Activated naive CD8-positive, alpha-beta T cell treated with anti-CD3 and anti-CD28 coated beads, Interleukin-2, amount 10 ng/mL, durations not matched to agents 7 days and 5 days (primary cell): ENCODE measurements around the gene TSPEAR. TPM values are rescaled to one million over a fixed set of nuclear protein-coding genes. Genes with fewer than 3 reads are reported as not detected.

Experiments
- ATAC-seq: fragments of 150-1000 bp; cut with Tn5 transposase; one replicate; pipeline ENCODE4 v1.10.0; 2021; ENCODE audit warnings: low read depth, moderate library complexity
- POLR2A ChIA-PET: fragments of 350-600 bp; sonication (Branson Sonifier 250); formaldehyde crosslinking; loops from one replicate; lab custom pipeline; 2021; ENCODE audit warnings: antibody characterized with exemption; lab: Charles Lee
- DNase-seq: peaks from one replicate; pipeline ENCODE4 v3.0.0; 2021
- H3K27ac Mint-ChIP-seq: one replicate; pipeline ENCODE4 v1.8.0; 2022; ENCODE audit warnings: mild to moderate bottlenecking, mixed read lengths
- H3K27me3 Mint-ChIP-seq: one replicate; pipeline ENCODE4 v1.8.0; 2022; ENCODE audit warnings: mild to moderate bottlenecking, moderate library complexity, mixed read lengths
- H3K36me3 Mint-ChIP-seq: one replicate; pipeline ENCODE4 v1.8.0; 2021; ENCODE audit warnings: mild to moderate bottlenecking, mixed read lengths
- H3K4me1 Mint-ChIP-seq: one replicate; pipeline ENCODE4 v1.8.0; 2021; ENCODE audit warnings: mixed read lengths
- H3K4me3 Mint-ChIP-seq: one replicate; pipeline ENCODE4 v1.8.0; 2022; ENCODE audit warnings: mild to moderate bottlenecking, moderate library complexity, mixed read lengths
- H3K9me3 Mint-ChIP-seq: one replicate; pipeline ENCODE4 v1.8.0; 2021; ENCODE audit warnings: mixed read lengths
- total RNA-seq, 2 experiments: library from RNA; stranded (reverse); gene quantifications; one replicate each; pipeline ENCODE4 v1.2.3, GENCODE V29; 2021

The TSPEAR gene
- total RNA-seq, 2 experiments from 2014 or later = not detected

DNA sequence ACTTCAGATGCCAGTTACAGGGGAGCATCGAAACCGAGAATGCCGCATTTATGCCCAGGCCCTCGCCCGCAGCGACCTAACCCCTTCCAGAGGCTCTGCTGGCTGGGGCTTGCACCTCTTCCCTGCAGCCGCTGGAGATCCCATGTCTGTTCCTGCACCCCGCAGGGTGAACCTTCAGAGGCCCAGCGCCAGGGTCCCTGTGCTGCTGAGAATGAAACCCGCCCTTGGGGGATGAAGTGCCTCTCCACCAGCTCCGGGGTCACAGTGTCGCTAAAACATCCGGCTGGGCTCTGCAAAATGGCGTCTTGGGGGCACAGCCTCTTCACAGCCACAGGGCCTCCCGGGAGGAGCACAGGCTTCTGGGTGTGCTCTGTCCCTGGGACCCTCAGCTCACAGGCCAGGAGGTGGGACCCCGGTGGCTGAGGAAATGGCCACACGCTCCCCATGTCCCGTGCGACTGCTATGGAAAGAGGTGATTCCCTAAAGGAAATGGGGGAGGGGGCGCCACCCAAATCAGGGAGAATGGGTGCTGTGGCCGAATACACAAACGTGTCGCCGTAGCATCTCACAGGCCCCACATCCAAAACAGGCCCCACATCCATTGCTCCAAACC, 39.9 kb upstream of the TSPEAR start:
- H3K4me3 Mint-ChIP-seq = no peak overlapping the region
- no peak for ATAC-seq
- no peak overlapping the region for H3K27ac Mint-ChIP-seq
- H3K36me3 Mint-ChIP-seq = no peaks in the 10 kb centered on the region
- DNase-seq = no peak
- peaks cover 11% of the 10 kb centered on the region for H3K27me3 Mint-ChIP-seq
- POLR2A ChIA-PET = no interaction called here
- H3K9me3 Mint-ChIP-seq = no peaks in the 10 kb centered on the region
- no peaks in the 10 kb centered on the region for H3K4me1 Mint-ChIP-seq

- no peak overlapping the region for H3K27ac Mint-ChIP-seq
- POLR2A ChIA-PET = no interaction called here
- H3K27me3 Mint-ChIP-seq = peaks cover 11% of the 10 kb centered on the region
- H3K36me3 Mint-ChIP-seq = no peaks in the 10 kb centered on the region
- no peak for DNase-seq
- ATAC-seq = no peak
- H3K4me3 Mint-ChIP-seq = no peak overlapping the region
- no peaks in the 10 kb centered on the region for H3K4me1 Mint-ChIP-seq
- no peaks in the 10 kb centered on the region for H3K9me3 Mint-ChIP-seq
Observed at GRCh38 chr21:44750675-44751025, 39.3 kb upstream of the TSPEAR start.

DNA sequence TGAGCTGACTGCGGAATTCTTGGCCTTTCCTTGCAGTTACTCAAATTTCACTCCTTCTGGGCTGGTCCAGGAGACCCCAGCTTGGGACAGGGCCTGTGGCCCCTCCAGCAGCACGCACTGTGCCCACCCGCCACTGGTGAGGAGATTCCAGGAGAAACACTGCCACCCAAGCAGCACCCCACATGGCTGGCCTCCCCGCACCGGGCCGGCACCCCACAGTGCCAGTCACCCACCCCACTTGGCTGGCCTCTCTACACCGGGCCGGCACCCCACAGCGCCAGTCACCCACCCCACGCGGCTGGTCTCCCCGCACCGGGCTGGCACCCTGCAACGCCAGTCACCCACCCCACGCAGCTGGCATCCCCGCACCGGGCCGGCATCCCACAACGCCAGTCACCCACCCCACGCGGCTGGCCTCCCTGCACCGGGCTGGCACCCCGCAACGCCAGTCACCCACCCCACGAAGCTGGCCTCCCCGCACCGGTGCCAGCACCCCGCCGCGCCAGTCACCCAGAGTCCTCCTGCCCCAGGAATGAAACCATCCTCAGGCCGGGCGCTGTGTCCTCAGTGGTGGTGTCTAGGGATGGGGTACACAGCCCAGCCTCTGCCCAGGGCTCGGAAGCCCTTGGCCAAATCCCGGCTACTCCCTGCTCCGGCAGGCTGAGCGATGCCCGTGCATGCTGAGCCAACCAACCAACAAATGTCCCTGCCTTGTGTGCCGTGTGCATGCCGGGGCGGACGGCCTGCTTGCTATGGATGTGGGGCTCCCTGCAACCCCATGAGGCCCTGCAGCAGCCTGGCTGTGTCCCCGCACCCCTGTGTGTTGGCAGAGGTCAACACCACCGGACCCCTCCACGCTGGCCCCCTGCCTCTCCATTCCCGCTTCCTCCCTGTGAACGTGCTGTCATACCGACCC, 38.6 kb upstream of the TSPEAR start:
- ATAC-seq (no peak), DNase-seq (no peak)
- peaks cover 11% of the 10 kb centered on the region for H3K27me3 Mint-ChIP-seq
- H3K27ac Mint-ChIP-seq = no peak overlapping the region
- H3K9me3 Mint-ChIP-seq = no peaks in the 10 kb centered on the region
- H3K36me3 Mint-ChIP-seq = no peaks in the 10 kb centered on the region
- POLR2A ChIA-PET = no interaction called here
- no peak overlapping the region for H3K4me3 Mint-ChIP-seq
- H3K4me1 Mint-ChIP-seq = no peaks in the 10 kb centered on the region

DNA sequence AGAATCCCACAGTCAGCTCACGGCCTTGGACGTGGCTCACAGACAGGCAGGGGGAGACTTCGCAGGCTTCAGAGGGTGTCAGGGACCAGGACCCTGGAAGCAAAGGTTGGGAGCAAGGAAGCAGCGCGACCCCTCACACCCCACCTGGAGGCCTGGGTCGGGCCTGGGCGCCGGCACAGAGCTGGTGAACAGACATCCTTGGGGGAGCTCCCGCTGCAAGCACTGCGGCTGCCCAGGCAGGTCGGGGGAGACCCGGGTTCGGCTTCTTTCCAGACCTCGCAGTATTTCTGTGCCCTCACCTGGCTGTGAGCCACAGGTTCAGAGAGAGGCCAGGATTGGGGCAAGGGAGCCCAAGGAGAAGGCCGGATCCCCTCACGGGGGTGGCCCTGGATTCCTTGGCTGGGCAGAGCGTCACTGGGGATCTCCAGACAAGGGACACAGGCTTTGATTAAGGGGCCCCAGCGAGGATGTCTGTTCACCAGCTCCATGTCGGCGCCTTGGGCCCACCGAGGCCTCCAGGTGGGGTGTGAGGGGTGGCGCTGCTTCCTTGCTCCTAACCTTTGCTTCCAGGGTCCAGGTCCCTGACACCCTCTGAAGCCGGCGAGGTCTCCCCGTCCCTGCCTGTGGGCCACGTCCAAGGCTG, 37.9 kb upstream of the TSPEAR start:
- Mint-ChIP-seq H3K27me3 (peaks cover 11% of the 10 kb centered on the region), H3K9me3 (no peaks in the 10 kb centered on the region), H3K36me3 (no peaks in the 10 kb centered on the region), H3K4me1 (no peaks in the 10 kb centered on the region), H3K27ac (no peak overlapping the region), H3K4me3 (no peak overlapping the region)
- DNase-seq (no peak), ATAC-seq (no peak)
- POLR2A ChIA-PET = no interaction called here

GRCh38 chr21:44748621-44749020, 37.2 kb upstream of the TSPEAR start:
- Mint-ChIP-seq H3K4me1 (no peaks in the 10 kb centered on the region), H3K27me3 (peaks cover 11% of the 10 kb centered on the region), H3K4me3 (no peak overlapping the region), H3K9me3 (no peaks in the 10 kb centered on the region), H3K27ac (no peak overlapping the region), H3K36me3 (no peaks in the 10 kb centered on the region)
- POLR2A ChIA-PET = no interaction called here
- DNase-seq = no peak
- no peak for ATAC-seq

DNA sequence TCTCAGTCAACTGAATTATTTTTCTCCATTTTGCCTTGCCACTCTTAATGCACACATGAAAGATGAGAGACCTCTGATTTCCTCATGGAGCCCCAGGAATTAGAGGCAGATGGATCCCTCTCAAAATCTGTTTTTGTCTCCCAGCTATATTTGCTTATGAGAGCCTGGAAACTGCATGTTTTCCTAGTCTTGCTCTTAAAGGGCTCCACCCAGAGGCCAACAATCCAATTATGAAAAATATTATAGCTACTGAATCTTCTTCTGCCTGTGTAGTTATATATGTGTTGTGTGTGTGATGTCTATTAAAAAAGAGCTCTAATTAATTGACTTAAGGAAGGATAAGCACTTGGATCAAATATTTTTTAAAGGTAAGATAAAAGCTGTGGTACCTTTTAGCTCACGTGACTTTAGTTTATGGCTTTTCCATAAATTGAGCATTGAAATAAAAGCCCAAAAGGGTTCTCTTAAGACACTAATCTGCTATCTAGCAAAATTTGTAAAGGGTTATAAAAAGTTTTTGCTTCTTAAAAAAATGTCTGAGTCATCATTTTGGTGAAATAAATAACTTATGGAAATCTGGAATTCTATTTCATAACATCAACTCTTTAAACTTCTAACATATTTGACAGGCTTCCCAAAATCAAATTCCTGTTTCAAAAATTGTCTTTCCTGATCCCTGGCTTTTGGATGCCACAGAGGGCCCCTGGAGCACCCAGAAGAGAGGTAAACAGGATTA, 31.2 kb upstream of the TSPEAR start:
- no peaks in the 10 kb centered on the region for H3K4me1 Mint-ChIP-seq
- H3K4me3 Mint-ChIP-seq = no peak overlapping the region
- ATAC-seq = no peak
- no peak for DNase-seq
- H3K27ac Mint-ChIP-seq = no peak overlapping the region
- POLR2A ChIA-PET = interaction anchor here (0.6 kb wide), 1 partner anchor 295 kb away, joined by 5 read pairs; no protein-coding TSS in a partner anchor
- peaks cover 4% of the 10 kb centered on the region for H3K27me3 Mint-ChIP-seq
- peaks cover 7% of the 10 kb centered on the region for H3K9me3 Mint-ChIP-seq
- peaks cover 2% of the 10 kb centered on the region for H3K36me3 Mint-ChIP-seq

GRCh38 chr21:44741921-44742320, 30.5 kb upstream of the TSPEAR start:
- Mint-ChIP-seq H3K4me1 (no peaks in the 10 kb centered on the region), H3K36me3 (peaks cover 2% of the 10 kb centered on the region), H3K9me3 (peaks cover 11% of the 10 kb centered on the region), H3K4me3 (no peak overlapping the region), H3K27ac (no peak overlapping the region), H3K27me3 (peaks cover 7% of the 10 kb centered on the region)
- ATAC-seq = no peak
- no peak for DNase-seq
- POLR2A ChIA-PET = interaction anchor here (0.6 kb wide), 1 partner anchor 294 kb away, joined by 5 read pairs; no protein-coding TSS in a partner anchor

- peaks cover 2% of the 10 kb centered on the region for H3K36me3 Mint-ChIP-seq
- ATAC-seq (no peak), DNase-seq (no peak)
- peaks cover 7% of the 10 kb centered on the region for H3K27me3 Mint-ChIP-seq
- H3K27ac Mint-ChIP-seq = no peak overlapping the region
- peaks cover 11% of the 10 kb centered on the region for H3K9me3 Mint-ChIP-seq
- POLR2A ChIA-PET = no interaction called here
- H3K4me3 Mint-ChIP-seq = no peak overlapping the region
- H3K4me1 Mint-ChIP-seq = no peaks in the 10 kb centered on the region
Observed at GRCh38 chr21:44740742-44741141, 29.4 kb upstream of the TSPEAR start.

- DNase-seq (no peak), ATAC-seq (no peak)
- peaks cover 11% of the 10 kb centered on the region for H3K9me3 Mint-ChIP-seq
- POLR2A ChIA-PET = no interaction called here
- no peak overlapping the region for H3K4me3 Mint-ChIP-seq
- H3K4me1 Mint-ChIP-seq = no peaks in the 10 kb centered on the region
- no peak overlapping the region for H3K27ac Mint-ChIP-seq
- H3K27me3 Mint-ChIP-seq = peaks cover 7% of the 10 kb centered on the region
- H3K36me3 Mint-ChIP-seq = peaks cover 2% of the 10 kb centered on the region
Observed at GRCh38 chr21:44739316-44739715, 27.9 kb upstream of the TSPEAR start.

DNA sequence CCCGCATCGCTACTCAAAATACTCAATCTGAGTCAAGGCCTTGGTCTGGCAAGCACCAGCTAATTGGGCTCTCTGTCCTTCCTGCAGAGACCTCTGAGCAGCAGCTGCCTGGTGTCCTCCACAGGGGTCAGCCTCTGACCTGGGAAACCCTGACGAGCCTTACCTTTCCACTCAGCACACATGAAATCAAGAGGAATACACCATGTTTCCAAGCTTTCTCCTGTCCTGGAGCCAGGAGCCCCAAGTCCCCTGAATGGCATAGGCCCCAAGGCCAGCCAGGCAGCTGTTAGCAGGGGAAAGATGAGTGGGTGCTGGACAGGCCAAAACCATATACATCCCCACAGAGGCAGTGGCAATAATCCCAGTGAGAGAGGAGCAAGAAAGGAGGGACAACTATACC, 27.2 kb upstream of the TSPEAR start:
- no peak overlapping the region for H3K4me3 Mint-ChIP-seq

GRCh38 chr21:44737706-44738354, 26.5 kb upstream of the TSPEAR start:
- H3K36me3 Mint-ChIP-seq = peaks cover 2% of the 10 kb centered on the region
- H3K4me3 Mint-ChIP-seq = no peak overlapping the region
- DNase-seq (no peak), ATAC-seq (no peak)
- H3K27ac Mint-ChIP-seq = no peak overlapping the region
- peaks cover 4% of the 10 kb centered on the region for H3K27me3 Mint-ChIP-seq
- POLR2A ChIA-PET = no interaction called here
- H3K9me3 Mint-ChIP-seq = peaks cover 9% of the 10 kb centered on the region
- H3K4me1 Mint-ChIP-seq = no peaks in the 10 kb centered on the region

More for the DNA sequence above, 27.2 kb upstream of the TSPEAR start:
- H3K4me1 Mint-ChIP-seq = no peaks in the 10 kb centered on the region
- POLR2A ChIA-PET = no interaction called here
- H3K27ac Mint-ChIP-seq = no peak overlapping the region
- H3K9me3 Mint-ChIP-seq = peaks cover 11% of the 10 kb centered on the region
- ATAC-seq (no peak), DNase-seq (no peak)
- H3K36me3 Mint-ChIP-seq = peaks cover 2% of the 10 kb centered on the region
- H3K27me3 Mint-ChIP-seq = peaks cover 7% of the 10 kb centered on the region

- Mint-ChIP-seq H3K9me3 (peaks cover 8% of the 10 kb centered on the region), H3K27ac (no peak overlapping the region), H3K27me3 (peaks cover 4% of the 10 kb centered on the region), H3K4me3 (no peak overlapping the region), H3K4me1 (no peaks in the 10 kb centered on the region), H3K36me3 (peaks cover 2% of the 10 kb centered on the region)
- DNase-seq (no peak), ATAC-seq (no peak)
- POLR2A ChIA-PET = no interaction called here
Observed at GRCh38 chr21:44736291-44737004, 25.1 kb upstream of the TSPEAR start.
